Right lung (tissue), 10 donors: ENCODE measurements around the gene MAGOHB. TPM values are rescaled to one million over a fixed set of nuclear protein-coding genes. Genes with fewer than 3 reads are reported as not detected.
"Not testable (repeated sequence)": the region's sequence is repeated elsewhere in the genome, so short reads cannot be mapped to it uniquely, and the experiment has no call there.

Source experiments
- DNase-seq, 2 donors: peaks; one replicate each; pipeline ENCODE4 v3.0.0-alpha.2; 2013
- long read RNA-seq, 8 donors: transcript quantifications; one replicate each; lab custom pipeline, GENCODE V29; 2026
- polyA plus RNA-seq, 5 donors: library from polyadenylated mRNA; unstranded; fragments of 120-200 nt; gene quantifications; one replicate each; pipeline versions ENCODE4 v1.2.1 to v1.2.3, GENCODE V29; 2013; ENCODE audit warnings: inconsistent platforms in 1 of 5, low replicate concordance in 1 of 5; ENCODE audit not compliant: insufficient read length in 5 of 5, insufficient read depth in 1 of 5

MAGOHB gene
- 10 to 100 TPM; 31.3 to 56.6 (median 44.7) TPM for polyA plus RNA-seq
- long read RNA-seq, donor 1, transcript MAGOHB-208 (6 exons, 1,057 nt), result minor isoform, 5 of 46 reads
- long read RNA-seq, donor 1, transcript MAGOHB-201 (5 exons, 2,623 nt), result major isoform, 36 of 46 reads
- long read RNA-seq, donor 1, partial matches to known transcripts, result 0 of 46 reads
- long read RNA-seq, donor 1, other reads (novel, unspliced or antisense), result 0 of 46 reads
- long read RNA-seq, donor 2, transcript MAGOHB-201 (5 exons, 2,623 nt), result major isoform, 21 of 24 reads
- long read RNA-seq, donor 2, partial matches to known transcripts, result 0 of 24 reads
- long read RNA-seq, donor 2, other reads (novel, unspliced or antisense), result 0 of 24 reads
- long read RNA-seq, donor 3, transcript MAGOHB-202 (2 exons, 549 nt), result minor isoform, 5 of 25 reads
- long read RNA-seq, donor 3, transcript MAGOHB-201 (5 exons, 2,623 nt), result major isoform, 19 of 25 reads
- long read RNA-seq, donor 3, partial matches to known transcripts, result 0 of 25 reads
- long read RNA-seq, donor 3, other reads (novel, unspliced or antisense), result 0 of 25 reads
- long read RNA-seq, donor 4, transcript MAGOHB-201 (5 exons, 2,623 nt), result major isoform, 8 of 10 reads
- long read RNA-seq, donor 4, partial matches to known transcripts, result 0 of 10 reads
- long read RNA-seq, donor 4, other reads (novel, unspliced or antisense), result 0 of 10 reads
- long read RNA-seq, donor 5, transcript MAGOHB-202 (2 exons, 549 nt), result minor isoform, 8 of 36 reads
- long read RNA-seq, donor 5, transcript MAGOHB-201 (5 exons, 2,623 nt), result major isoform, 23 of 36 reads
- long read RNA-seq, donor 5, partial matches to known transcripts, result 0 of 36 reads
- long read RNA-seq, donor 5, other reads (novel, unspliced or antisense), result 0 of 36 reads
- long read RNA-seq, donor 6, transcript MAGOHB-201 (5 exons, 2,623 nt), result major isoform, 16 of 26 reads
- long read RNA-seq, donor 6, partial matches to known transcripts, result 0 of 26 reads
- long read RNA-seq, donor 6, other reads (novel, unspliced or antisense), result 0 of 26 reads
- long read RNA-seq, donor 7, transcript MAGOHB-201 (5 exons, 2,623 nt), result major isoform, 11 of 19 reads
- long read RNA-seq, donor 7, partial matches to known transcripts, result 5 of 19 reads
- long read RNA-seq, donor 7, other reads (novel, unspliced or antisense), result 0 of 19 reads
- long read RNA-seq, donor 8, transcript MAGOHB-201 (5 exons, 2,623 nt), result major isoform, 11 of 12 reads
- long read RNA-seq, donor 8, partial matches to known transcripts, result 0 of 12 reads
- long read RNA-seq, donor 8, other reads (novel, unspliced or antisense), result 0 of 12 reads

- DNase-seq, result peak; percentile 96 to 97
Measured at GRCh38 chr12:10613349-10614055, at the start of gene MAGOHB. Gene MAGOHB (minus strand): TSS chr12:10613609. CDS start chr12:10613532, 77 bp downstream.

GRCh38 chr12:10661338-10661737 is 47.9 kb upstream of the MAGOHB start:
- DNase-seq, result no peak

- DNase-seq, result no peak
Measured at GRCh38 chr12:10654003-10654402, 40.6 kb upstream of the MAGOHB start.

GRCh38 chr12:10652192-10652591 is 38.8 kb upstream of the MAGOHB start:
- DNase-seq, result no peak

GRCh38 chr12:10646576-10646975 is 33.2 kb upstream of the MAGOHB start:
- DNase-seq, result not testable (repeated sequence)

GRCh38 chr12:10645910-10646309 is 32.5 kb upstream of the MAGOHB start:
- DNase-seq, result no peak

- no peak for DNase-seq
Measured at GRCh38 chr12:10641735-10642500, 28.5 kb upstream of the MAGOHB start.

- no peak for DNase-seq
Measured at GRCh38 chr12:10638728-10639127, 25.3 kb upstream of the MAGOHB start.

GRCh38 chr12:10636611-10637010 is 23.2 kb upstream of the MAGOHB start:
- DNase-seq, result no peak

- no peak for DNase-seq
Measured at GRCh38 chr12:10636124-10636523, 22.7 kb upstream of the MAGOHB start.

GRCh38 chr12:10635306-10635705 is 21.9 kb upstream of the MAGOHB start:
- DNase-seq, result no peak

GRCh38 chr12:10634427-10634826 is 21.0 kb upstream of the MAGOHB start:
- no peak for DNase-seq

- no peak for DNase-seq
Measured at GRCh38 chr12:10633541-10633940, 20.1 kb upstream of the MAGOHB start.

GRCh38 chr12:10632226-10632625 is 18.8 kb upstream of the MAGOHB start:
- DNase-seq, result no peak

- no peak for DNase-seq
Measured at GRCh38 chr12:10624605-10625004, 11.2 kb upstream of the MAGOHB start.

- no peak for DNase-seq
Measured at GRCh38 chr12:10623131-10623530, 9.7 kb upstream of the MAGOHB start.

- no peak for DNase-seq
Measured at GRCh38 chr12:10621278-10621677, 7.9 kb upstream of the MAGOHB start.

- no peak for DNase-seq
Measured at GRCh38 chr12:10620078-10620779, 6.8 kb upstream of the MAGOHB start.

GRCh38 chr12:10618338-10618987 is 5.1 kb upstream of the MAGOHB start:
- DNase-seq, result no peak
